Fibroblast of lung (primary cell): ENCODE measurements around the gene PLCG2.

Experiments used
- CTCF ChIP-seq, 2 donors: IDR thresholded peaks in 1 of 2; conservative IDR thresholded peaks in 1 of 2; 1 replicate in 1 of 2; 2 replicates in 1 of 2; pipeline ENCODE4 v1.5.1; 2011 to 2012; ENCODE audit warnings: low read length in 2 of 2, control low read depth in 1 of 2, inconsistent platforms in 1 of 2, low read depth in 1 of 2, mild to moderate bottlenecking in 1 of 2
- EZH2 ChIP-seq: IDR thresholded peaks from 2 replicates; pipeline ENCODE4 v1.5.1; 2012; ENCODE audit warnings: low read length, control low read depth, mild to moderate bottlenecking; ENCODE audit errors: missing control alignments

- TF ChIP-seq CTCF (conservative IDR thresholded peaks at IDR 0.05 in 1 of 2, IDR thresholded peaks at IDR 0.05 in 1 of 2; ENCODE audit: low read depth in 1 of 2, low read length in 2 of 2): no peak
- no peak for TF ChIP-seq EZH2
Observed at GRCh38 chr16:82010649-82011048, 231.6 kb downstream of the PLCG2 start.
